ENCODE data around the gene RPL39L. TPM values are rescaled to one million over a fixed set of nuclear protein-coding genes. Genes with fewer than 3 reads are reported as not detected.

Gene RPL39L
- total and polyA plus RNA-seq, 9 donors, result 0.99 to 8.5 (median 4.0) TPM

- TF ChIP-seq EP300 (IDR thresholded peaks at IDR 0.05) (no peak), POLR2A (IDR thresholded peaks at IDR 0.05) (no peak), CTCF (IDR thresholded peaks at IDR 0.05) (no peak)
- H3K4me3 ChIP-seq, result no peak overlapping the region
- DNase-seq, result no peak
- H3K27ac ChIP-seq, result no peak overlapping the region
- intact Hi-C loops (cut with DNase I), result no loop called here
- no peaks in the 10 kb centered on the region for H3K9me3 ChIP-seq
- 4 to 23% (median 9%) methylated on average over 2 of the region's 2 CpGs for WGBS, 3 donors
- no peaks in the 10 kb centered on the region for H3K36me3 ChIP-seq
- H3K27me3 ChIP-seq, result no peaks in the 10 kb centered on the region
- H3K4me1 ChIP-seq (ENCODE audit: insufficient read depth), result no peaks in the 10 kb centered on the region
These were observed 54.7 kb downstream of the RPL39L start for GRCh38 chr3:187084580-187084979.

GRCh38 chr3:187084126-187084525 is 55.2 kb downstream of the RPL39L start:
- intact Hi-C loops (cut with DNase I), result no loop called here
- Histone ChIP-seq H3K4me3 (no peak overlapping the region), H3K4me1 (ENCODE audit: insufficient read depth) (no peaks in the 10 kb centered on the region), H3K36me3 (no peaks in the 10 kb centered on the region), H3K9me3 (no peaks in the 10 kb centered on the region), H3K27me3 (no peaks in the 10 kb centered on the region), H3K27ac (no peak overlapping the region)
- no peak for TF ChIP-seq POLR2A (IDR thresholded peaks at IDR 0.05)
- TF ChIP-seq CTCF (IDR thresholded peaks at IDR 0.05), result no peak
- no peak for TF ChIP-seq EP300 (IDR thresholded peaks at IDR 0.05)
- no peak for DNase-seq
- 14 to 40% (median 15%) methylated on average over 5 of the region's 5 CpGs for WGBS, 3 donors

GRCh38 chr3:187082758-187083375 is 56.4 kb downstream of the RPL39L start:
- TF ChIP-seq EP300 (IDR thresholded peaks at IDR 0.05), result no peak
- TF ChIP-seq POLR2A (IDR thresholded peaks at IDR 0.05), result no peak
- no peak for TF ChIP-seq CTCF (IDR thresholded peaks at IDR 0.05)
- no peak for DNase-seq
- H3K27ac ChIP-seq, result no peak overlapping the region
- no peaks in the 10 kb centered on the region for H3K4me1 ChIP-seq (ENCODE audit: insufficient read depth)
- intact Hi-C loops (cut with DNase I), result no loop called here
- WGBS, 3 donors, result 96 to 99% (median 96%) methylated on average over 6 of the region's 6 CpGs
- H3K9me3 ChIP-seq, result no peaks in the 10 kb centered on the region
- H3K27me3 ChIP-seq, result no peaks in the 10 kb centered on the region
- H3K4me3 ChIP-seq, result no peak overlapping the region
- no peaks in the 10 kb centered on the region for H3K36me3 ChIP-seq

- no peak for DNase-seq
- TF ChIP-seq EP300 (IDR thresholded peaks at IDR 0.05) (no peak), CTCF (IDR thresholded peaks at IDR 0.05) (no peak), POLR2A (IDR thresholded peaks at IDR 0.05) (no peak)
- Histone ChIP-seq H3K9me3 (no peaks in the 10 kb centered on the region), H3K36me3 (no peaks in the 10 kb centered on the region), H3K27me3 (no peaks in the 10 kb centered on the region), H3K4me1 (ENCODE audit: insufficient read depth) (no peaks in the 10 kb centered on the region), H3K27ac (no peak overlapping the region), H3K4me3 (no peak overlapping the region)
- intact Hi-C loops (cut with DNase I), result no loop called here
- 92 to 94% (median 94%) methylated on average over 13 of the region's 13 CpGs for whole genome bisulfite sequencing, 3 donors
These were observed 58.4 kb downstream of the RPL39L start for GRCh38 chr3:187080799-187081450.
